GM23338 (cell line): ENCODE results near the gene MKKS. TPM values are rescaled to one million over a fixed set of nuclear protein-coding genes. Genes with fewer than 3 reads are reported as not detected.

Source experiments
- ATAC-seq: fragments of 200-7000 bp; cut with Tn5 transposase; 3 replicates; pipeline ENCODE4 v1.9.1; 2020
- DNase-seq: peaks from one replicate; pipeline ENCODE4 v3.0.0-alpha.2; 2015; ENCODE audit warnings: low spot score
- H2AFZ ChIP-seq: fragments of 200-600 bp; sonication (generic); 2 replicates; pipeline ENCODE4 v1.8.0; 2016; ENCODE audit warnings: antibody characterized with exemption, mild to moderate bottlenecking, moderate library complexity
- H3F3A ChIP-seq: fragments of 200-600 bp; sonication (generic); replicated peaks from 2 replicates; pipeline ENCODE4 v1.8.0; 2017; ENCODE audit warnings: antibody characterized with exemption, mixed run types, low read depth
- H3K27ac ChIP-seq: fragments of 200-600 bp; sonication (generic); 2 replicates; pipeline ENCODE4 v1.6.1; 2016; ENCODE audit warnings: low read depth
- H3K27me3 ChIP-seq: fragments of 200-600 bp; sonication (generic); 2 replicates; pipeline ENCODE4 v1.8.0; 2016; ENCODE audit warnings: mild to moderate bottlenecking, mixed run types, moderate library complexity; ENCODE audit not compliant: insufficient read depth
- H3K36me3 ChIP-seq: fragments of 200-600 bp; sonication (generic); 2 replicates; pipeline ENCODE4 v1.8.0; 2016; ENCODE audit warnings: mild to moderate bottlenecking; ENCODE audit not compliant: insufficient read depth
- H3K4me1 ChIP-seq: fragments of 200-600 bp; sonication (generic); 2 replicates; pipeline ENCODE4 v1.8.0; 2016; ENCODE audit warnings: mild to moderate bottlenecking, moderate library complexity; ENCODE audit not compliant: insufficient read depth
- H3K4me2 ChIP-seq: fragments of 200-600 bp; sonication (generic); 2 replicates; pipeline ENCODE4 v1.7.1; 2017; ENCODE audit warnings: mixed run types
- H3K4me3 ChIP-seq: fragments of 200-600 bp; sonication (generic); 2 replicates; pipeline ENCODE4 v1.6.1; 2016; ENCODE audit warnings: mixed run types
- H3K79me2 ChIP-seq: fragments of 200-600 bp; sonication (generic); replicated peaks from 2 replicates; pipeline ENCODE4 v1.8.0; 2017; ENCODE audit warnings: mild to moderate bottlenecking; ENCODE audit not compliant: insufficient read depth
- H3K9me2 ChIP-seq: fragments of 200-600 bp; sonication (generic); 2 replicates; pipeline ENCODE4 v1.8.0; 2017; ENCODE audit not compliant: insufficient read depth
- H4K20me1 ChIP-seq: fragments of 200-600 bp; sonication (generic); replicated peaks from 2 replicates; pipeline ENCODE4 v1.8.0; 2017; ENCODE audit warnings: mild to moderate bottlenecking; ENCODE audit not compliant: insufficient read depth
- H3K27ac Mint-ChIP-seq: 2 replicates; pipeline ENCODE4 v1.8.0; 2020; ENCODE audit warnings: inconsistent platforms, mild to moderate bottlenecking, moderate library complexity, mixed read lengths
- H3K27me3 Mint-ChIP-seq: 3 replicates; pipeline ENCODE4 v1.8.0; 2022; ENCODE audit warnings: low read depth, mild to moderate bottlenecking, moderate library complexity, mixed read lengths, inconsistent platforms; ENCODE audit not compliant: insufficient read depth, poor library complexity
- H3K36me3 Mint-ChIP-seq: 3 replicates; pipeline ENCODE4 v1.8.0; 2021; ENCODE audit warnings: low read depth, mild to moderate bottlenecking, inconsistent platforms, moderate library complexity, mixed read lengths
- H3K4me1 Mint-ChIP-seq: 3 replicates; pipeline ENCODE4 v1.8.0; 2020; ENCODE audit warnings: mild to moderate bottlenecking, inconsistent platforms, mixed read lengths
- H3K4me3 Mint-ChIP-seq: 3 replicates; pipeline ENCODE4 v1.8.0; 2021; ENCODE audit warnings: moderate library complexity, mild to moderate bottlenecking, inconsistent platforms, mixed read lengths
- H3K9me3 Mint-ChIP-seq: 3 replicates; pipeline ENCODE4 v1.8.0; 2020; ENCODE audit warnings: moderate library complexity, mild to moderate bottlenecking, inconsistent platforms, mixed read lengths
- CREB1 ChIP-seq: fragments of 250-450 bp; sonication (Bioruptor Pico); IDR thresholded peaks from 2 replicates; pipeline ENCODE4 v1.5.0; 2020; ENCODE audit warnings: low read depth, mild to moderate bottlenecking, moderate library complexity
- CTCF ChIP-seq, 2 experiments: fragments of 200-600 bp in 1 of 2; sonication (generic) in 1 of 2; conservative IDR thresholded peaks; 2 replicates each; pipeline versions ENCODE4 v1.5.1 to v1.6.1; 2016 to 2017; ENCODE audit warnings: antibody characterized with exemption in 2 of 2, low read depth in 2 of 2, mild to moderate bottlenecking in 2 of 2, moderate library complexity in 1 of 2
- EZH2 ChIP-seq: fragments of 200-600 bp; sonication (generic); IDR thresholded peaks from one replicate; pipeline ENCODE4 v1.8.0; 2017; ENCODE audit warnings: antibody characterized with exemption, mild to moderate bottlenecking, low read depth; ENCODE audit not compliant: unreplicated experiment
- EZH2phosphoT487 ChIP-seq: fragments of 200-600 bp; sonication (generic); IDR thresholded peaks from one replicate; pipeline ENCODE4 v1.8.1; 2018; ENCODE audit warnings: antibody characterized with exemption; ENCODE audit not compliant: unreplicated experiment
- JUNB ChIP-seq: IDR thresholded peaks from one replicate; pipeline ENCODE4 v1.6.1; 2016; ENCODE audit warnings: antibody characterized with exemption; ENCODE audit not compliant: unreplicated experiment
- NANOG ChIP-seq: IDR thresholded peaks from 2 replicates; pipeline ENCODE4 v1.6.1; 2016; ENCODE audit warnings: antibody characterized with exemption, borderline replicate concordance
- POLR2AphosphoS5 ChIP-seq: IDR thresholded peaks from 2 replicates; pipeline ENCODE4 v1.6.1; 2016; ENCODE audit warnings: antibody characterized with exemption, low read depth
- STAT1 ChIP-seq: IDR thresholded peaks from one replicate; pipeline ENCODE4 v1.6.1; 2016; ENCODE audit warnings: antibody characterized with exemption; ENCODE audit not compliant: unreplicated experiment
- ZNF114 ChIP-seq: fragments of 250-450 bp; sonication (Bioruptor Pico); IDR thresholded peaks from 2 replicates; pipeline ENCODE4 v1.5.0; 2020; ENCODE audit warnings: mild to moderate bottlenecking, moderate library complexity
- ZNF331 ChIP-seq: fragments of 250-450 bp; sonication (Bioruptor Pico); IDR thresholded peaks from 2 replicates; pipeline ENCODE4 v1.5.0; 2020; ENCODE audit warnings: low read depth, mild to moderate bottlenecking, moderate library complexity
- polyA plus RNA-seq: library from polyadenylated mRNA; unstranded; fragments of >200 nt; fragmentation: Nextera tagmentation; extraction: Ambion mirVana; gene quantifications from 2 replicates; pipeline ENCODE4 v1.2.1, GENCODE V29; 2016
- total RNA-seq: library from RNA; depleted of rRNA; stranded (reverse); fragments of >200 nt; shearing (Covaris generic); gene quantifications from 2 replicates; pipeline ENCODE4 v1.2.3, GENCODE V29; 2014
- TF ChIP-seq, protein P1 (sequence below): IDR thresholded peaks from 2 replicates; pipeline ENCODE4 v1.6.1; 2016; ENCODE audit warnings: antibody characterized with exemption
- TF ChIP-seq, protein P2 (sequence below): fragments of 250-450 bp; sonication (Bioruptor Pico); IDR thresholded peaks from 2 replicates; pipeline ENCODE4 v1.5.0; 2020; ENCODE audit warnings: mild to moderate bottlenecking, moderate library complexity

Gene MKKS
- total and polyA plus RNA-seq, 2 experiments from 2014 or later, result 13.4 to 16.7 TPM

- TF ChIP-seq JUNB (no peak), CTCF (conservative IDR thresholded peaks at IDR 0.05; ENCODE audit: low read depth in 2 of 2) (no peak), ZNF114 (CRISPR knock-in tag) (no peak), ZNF331 (CRISPR knock-in tag) (no peak), POLR2AphosphoS5 (no peak), EZH2phosphoT487 (no peak), EZH2 (no peak)
These were observed 27.5 kb upstream of the MKKS start (continued) for GRCh38 chr20:10461495-10461894.

DNA sequence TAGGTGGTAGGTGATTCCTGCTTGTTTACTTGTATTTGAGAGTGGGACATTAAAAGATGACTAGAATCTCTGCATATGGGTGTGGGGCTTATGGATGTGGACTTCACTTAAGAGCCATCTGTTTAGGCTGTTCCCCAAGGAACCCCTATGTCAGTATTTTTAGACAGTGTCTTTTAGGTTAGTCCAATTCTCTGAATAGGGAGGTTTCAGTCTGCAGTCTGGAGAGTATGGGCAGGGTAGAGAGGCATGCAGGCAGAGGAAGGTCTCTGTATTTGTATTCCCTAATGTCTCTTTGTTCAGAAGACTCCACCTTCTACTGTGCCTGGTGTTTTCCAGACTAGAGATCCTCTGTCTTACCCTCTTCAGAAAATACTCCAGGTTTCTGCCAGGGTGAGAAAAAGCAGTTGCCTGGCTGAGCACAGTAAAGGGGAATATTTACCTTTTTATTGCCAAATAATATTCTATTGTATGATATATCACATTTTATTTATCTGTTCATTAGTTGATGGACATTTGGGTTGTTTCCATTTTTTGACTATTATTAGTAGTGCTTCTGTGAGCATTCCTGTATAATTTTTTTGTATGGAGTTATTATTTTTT lies 20.2 kb upstream of the MKKS start:
- Histone ChIP-seq H3K27me3 (no peaks in the 10 kb centered on the region), H3K4me2 (no peak overlapping the region), H3K4me1 (peaks cover 13% of the 10 kb centered on the region), H2AFZ (no peak overlapping the region), H3K4me3 (no peak overlapping the region), H3F3A (no peaks in the 10 kb centered on the region), H3K27ac (0 out of 2 replicates have a peak overlapping the region, but pooled peaks have one; percentile 35), H3K9me2 (no peaks in the 10 kb centered on the region), H4K20me1 (no peaks in the 10 kb centered on the region), H3K36me3 (no peaks in the 10 kb centered on the region), H3K79me2 (peaks cover 73% of the 10 kb centered on the region)
- Mint-ChIP-seq H3K4me3 (no peak overlapping the region), H3K9me3 (peaks cover 3% of the 10 kb centered on the region; the same call in 2 of the 3 replicates), H3K27ac (no peak overlapping the region), H3K36me3 (peaks cover 13% of the 10 kb centered on the region), H3K27me3 (peaks cover 2% of the 10 kb centered on the region), H3K4me1 (peaks cover 11% of the 10 kb centered on the region)
- ATAC-seq (peak; percentile 47; the same call in 1 of the 3 replicates), DNase-seq (no peak)
- TF ChIP-seq, protein P1, sequence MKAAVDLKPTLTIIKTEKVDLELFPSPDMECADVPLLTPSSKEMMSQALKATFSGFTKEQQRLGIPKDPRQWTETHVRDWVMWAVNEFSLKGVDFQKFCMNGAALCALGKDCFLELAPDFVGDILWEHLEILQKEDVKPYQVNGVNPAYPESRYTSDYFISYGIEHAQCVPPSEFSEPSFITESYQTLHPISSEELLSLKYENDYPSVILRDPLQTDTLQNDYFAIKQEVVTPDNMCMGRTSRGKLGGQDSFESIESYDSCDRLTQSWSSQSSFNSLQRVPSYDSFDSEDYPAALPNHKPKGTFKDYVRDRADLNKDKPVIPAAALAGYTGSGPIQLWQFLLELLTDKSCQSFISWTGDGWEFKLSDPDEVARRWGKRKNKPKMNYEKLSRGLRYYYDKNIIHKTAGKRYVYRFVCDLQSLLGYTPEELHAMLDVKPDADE, result no peak
- TF ChIP-seq CREB1 (CRISPR knock-in tag) (no peak), CTCF (conservative IDR thresholded peaks at IDR 0.05; ENCODE audit: low read depth in 2 of 2) (no peak), EZH2 (no peak), JUNB (no peak), ZNF114 (CRISPR knock-in tag) (no peak), POLR2AphosphoS5 (no peak), NANOG (no peak), STAT1 (no peak), EZH2phosphoT487 (no peak)
- TF ChIP-seq, protein P2, sequence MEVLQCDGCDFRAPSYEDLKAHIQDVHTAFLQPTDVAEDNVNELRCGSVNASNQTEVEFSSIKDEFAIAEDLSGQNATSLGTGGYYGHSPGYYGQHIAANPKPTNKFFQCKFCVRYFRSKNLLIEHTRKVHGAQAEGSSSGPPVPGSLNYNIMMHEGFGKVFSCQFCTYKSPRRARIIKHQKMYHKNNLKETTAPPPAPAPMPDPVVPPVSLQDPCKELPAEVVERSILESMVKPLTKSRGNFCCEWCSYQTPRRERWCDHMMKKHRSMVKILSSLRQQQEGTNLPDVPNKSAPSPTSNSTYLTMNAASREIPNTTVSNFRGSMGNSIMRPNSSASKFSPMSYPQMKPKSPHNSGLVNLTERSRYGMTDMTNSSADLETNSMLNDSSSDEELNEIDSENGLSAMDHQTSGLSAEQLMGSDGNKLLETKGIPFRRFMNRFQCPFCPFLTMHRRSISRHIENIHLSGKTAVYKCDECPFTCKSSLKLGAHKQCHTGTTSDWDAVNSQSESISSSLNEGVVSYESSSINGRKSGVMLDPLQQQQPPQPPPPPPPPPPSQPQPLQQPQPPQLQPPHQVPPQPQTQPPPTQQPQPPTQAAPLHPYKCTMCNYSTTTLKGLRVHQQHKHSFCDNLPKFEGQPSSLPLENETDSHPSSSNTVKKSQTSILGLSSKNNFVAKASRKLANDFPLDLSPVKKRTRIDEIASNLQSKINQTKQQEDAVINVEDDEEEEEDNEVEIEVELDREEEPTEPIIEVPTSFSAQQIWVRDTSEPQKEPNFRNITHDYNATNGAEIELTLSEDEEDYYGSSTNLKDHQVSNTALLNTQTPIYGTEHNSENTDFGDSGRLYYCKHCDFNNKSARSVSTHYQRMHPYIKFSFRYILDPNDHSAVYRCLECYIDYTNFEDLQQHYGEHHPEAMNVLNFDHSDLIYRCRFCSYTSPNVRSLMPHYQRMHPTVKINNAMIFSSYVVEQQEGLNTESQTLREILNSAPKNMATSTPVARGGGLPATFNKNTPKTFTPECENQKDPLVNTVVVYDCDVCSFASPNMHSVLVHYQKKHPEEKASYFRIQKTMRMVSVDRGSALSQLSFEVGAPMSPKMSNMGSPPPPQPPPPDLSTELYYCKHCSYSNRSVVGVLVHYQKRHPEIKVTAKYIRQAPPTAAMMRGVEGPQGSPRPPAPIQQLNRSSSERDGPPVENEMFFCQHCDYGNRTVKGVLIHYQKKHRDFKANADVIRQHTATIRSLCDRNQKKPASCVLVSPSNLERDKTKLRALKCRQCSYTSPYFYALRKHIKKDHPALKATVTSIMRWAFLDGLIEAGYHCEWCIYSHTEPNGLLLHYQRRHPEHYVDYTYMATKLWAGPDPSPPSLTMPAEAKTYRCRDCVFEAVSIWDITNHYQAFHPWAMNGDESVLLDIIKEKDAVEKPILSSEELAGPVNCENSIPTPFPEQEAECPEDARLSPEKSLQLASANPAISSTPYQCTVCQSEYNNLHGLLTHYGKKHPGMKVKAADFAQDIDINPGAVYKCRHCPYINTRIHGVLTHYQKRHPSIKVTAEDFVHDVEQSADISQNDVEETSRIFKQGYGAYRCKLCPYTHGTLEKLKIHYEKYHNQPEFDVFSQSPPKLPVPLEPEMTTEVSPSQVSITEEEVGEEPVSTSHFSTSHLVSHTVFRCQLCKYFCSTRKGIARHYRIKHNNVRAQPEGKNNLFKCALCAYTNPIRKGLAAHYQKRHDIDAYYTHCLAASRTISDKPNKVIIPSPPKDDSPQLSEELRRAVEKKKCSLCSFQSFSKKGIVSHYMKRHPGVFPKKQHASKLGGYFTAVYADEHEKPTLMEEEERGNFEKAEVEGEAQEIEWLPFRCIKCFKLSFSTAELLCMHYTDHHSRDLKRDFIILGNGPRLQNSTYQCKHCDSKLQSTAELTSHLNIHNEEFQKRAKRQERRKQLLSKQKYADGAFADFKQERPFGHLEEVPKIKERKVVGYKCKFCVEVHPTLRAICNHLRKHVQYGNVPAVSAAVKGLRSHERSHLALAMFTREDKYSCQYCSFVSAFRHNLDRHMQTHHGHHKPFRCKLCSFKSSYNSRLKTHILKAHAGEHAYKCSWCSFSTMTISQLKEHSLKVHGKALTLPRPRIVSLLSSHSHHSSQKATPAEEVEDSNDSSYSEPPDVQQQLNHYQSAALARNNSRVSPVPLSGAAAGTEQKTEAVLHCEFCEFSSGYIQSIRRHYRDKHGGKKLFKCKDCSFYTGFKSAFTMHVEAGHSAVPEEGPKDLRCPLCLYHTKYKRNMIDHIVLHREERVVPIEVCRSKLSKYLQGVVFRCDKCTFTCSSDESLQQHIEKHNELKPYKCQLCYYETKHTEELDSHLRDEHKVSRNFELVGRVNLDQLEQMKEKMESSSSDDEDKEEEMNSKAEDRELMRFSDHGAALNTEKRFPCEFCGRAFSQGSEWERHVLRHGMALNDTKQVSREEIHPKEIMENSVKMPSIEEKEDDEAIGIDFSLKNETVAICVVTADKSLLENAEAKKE (CRISPR knock-in tag), result no peak
